GM21381 (cell line): Measurements from ENCODE around the gene CNDP1.
A peak's percentile ranks its signal among the peaks of the same experiment; 100 is the strongest.
"Not testable (repeated sequence)": the region's sequence is repeated elsewhere in the genome, so short reads cannot be mapped to it uniquely, and the experiment has no call there.

ENCODE experiments used
- ATAC-seq: cut with Tn5 transposase; IDR thresholded peaks from one replicate; pipeline ENCODE4 v1.9.1; 2021; ENCODE audit warnings: mild to moderate bottlenecking, moderate library complexity; ENCODE audit not compliant: unreplicated experiment

CNDP1 gene

DNA sequence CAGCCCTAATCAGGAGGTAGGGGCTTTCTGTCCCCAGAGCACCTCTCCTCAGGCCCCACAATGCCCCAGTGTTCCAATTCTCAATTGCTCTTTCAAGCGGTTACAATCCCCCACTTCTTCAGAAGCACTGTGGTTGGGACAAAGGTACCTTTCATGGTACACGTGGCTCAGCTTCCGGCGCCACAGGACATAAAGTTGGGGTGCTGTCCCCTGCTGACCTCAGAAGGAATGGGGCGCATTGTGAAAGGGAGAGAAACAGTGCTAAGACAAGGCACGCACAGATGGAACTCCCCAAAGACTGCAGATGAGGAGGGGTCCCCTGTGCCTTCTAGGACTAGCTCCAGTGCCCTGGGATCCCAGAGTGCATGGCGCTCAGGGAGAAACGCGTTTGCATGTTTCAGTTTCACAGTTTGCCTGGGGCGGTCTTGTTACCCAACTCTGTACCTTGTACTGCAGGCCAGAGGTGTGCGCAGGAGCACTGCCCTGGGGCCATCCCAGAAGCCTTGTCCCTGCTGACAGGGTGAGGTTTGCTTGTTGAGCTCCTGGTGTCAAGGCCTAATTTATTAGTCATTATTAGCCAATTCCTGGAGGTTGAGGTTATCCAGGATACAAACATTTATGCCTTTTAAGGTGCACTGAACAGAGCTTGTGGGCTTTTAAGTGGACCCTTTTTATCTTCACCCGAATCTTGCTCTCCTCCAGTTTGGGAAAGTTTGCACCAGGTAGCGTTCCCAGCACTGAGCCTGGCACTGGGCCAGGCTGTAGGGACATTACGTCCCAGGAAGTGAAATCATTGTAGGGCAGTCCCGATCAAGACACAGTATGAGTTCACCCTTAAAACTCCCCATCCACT, 7.6 kb downstream of the CNDP1 start:
- ATAC-seq = no peak

DNA sequence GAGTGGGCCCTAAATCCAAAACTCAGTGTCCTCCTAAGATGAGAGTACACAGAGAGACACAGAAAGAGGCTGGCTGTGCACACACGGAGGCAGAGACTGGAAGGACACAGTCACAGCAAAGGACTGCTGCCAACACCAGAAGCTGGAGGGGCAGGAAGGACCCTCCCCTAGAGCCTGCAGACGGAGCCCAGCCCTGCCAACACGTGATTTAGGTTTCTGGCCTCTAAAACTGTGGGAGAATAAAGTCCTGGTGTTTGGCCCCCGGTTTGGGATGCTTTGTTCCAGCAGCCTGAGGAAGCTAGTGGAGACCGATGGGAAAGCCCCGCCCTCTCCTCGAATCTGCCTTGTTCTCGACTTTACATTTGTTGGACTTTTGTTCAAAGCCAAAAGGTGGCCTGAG, 10.6 kb downstream of the CNDP1 start:
- ATAC-seq = no peak

DNA sequence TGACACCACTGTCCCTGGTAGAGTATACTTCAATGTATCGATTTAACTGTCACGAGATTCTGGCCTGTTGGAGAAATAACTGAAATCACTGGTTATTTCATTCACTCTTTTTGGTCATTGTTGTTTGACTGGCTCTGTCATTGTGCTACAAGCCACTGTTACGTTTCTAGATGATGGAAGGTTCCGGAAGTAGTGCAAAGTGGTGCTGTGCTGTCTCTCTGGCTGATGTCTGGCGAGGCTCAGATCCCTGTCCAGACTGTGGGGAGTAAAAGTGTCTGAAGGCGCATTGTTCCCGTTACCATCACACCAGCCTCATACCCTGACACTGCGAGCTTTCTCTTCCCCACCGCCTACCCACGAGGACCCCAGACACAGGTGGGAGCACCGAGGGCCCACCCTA, 11.7 kb downstream of the CNDP1 start:
- ATAC-seq = no peak

DNA sequence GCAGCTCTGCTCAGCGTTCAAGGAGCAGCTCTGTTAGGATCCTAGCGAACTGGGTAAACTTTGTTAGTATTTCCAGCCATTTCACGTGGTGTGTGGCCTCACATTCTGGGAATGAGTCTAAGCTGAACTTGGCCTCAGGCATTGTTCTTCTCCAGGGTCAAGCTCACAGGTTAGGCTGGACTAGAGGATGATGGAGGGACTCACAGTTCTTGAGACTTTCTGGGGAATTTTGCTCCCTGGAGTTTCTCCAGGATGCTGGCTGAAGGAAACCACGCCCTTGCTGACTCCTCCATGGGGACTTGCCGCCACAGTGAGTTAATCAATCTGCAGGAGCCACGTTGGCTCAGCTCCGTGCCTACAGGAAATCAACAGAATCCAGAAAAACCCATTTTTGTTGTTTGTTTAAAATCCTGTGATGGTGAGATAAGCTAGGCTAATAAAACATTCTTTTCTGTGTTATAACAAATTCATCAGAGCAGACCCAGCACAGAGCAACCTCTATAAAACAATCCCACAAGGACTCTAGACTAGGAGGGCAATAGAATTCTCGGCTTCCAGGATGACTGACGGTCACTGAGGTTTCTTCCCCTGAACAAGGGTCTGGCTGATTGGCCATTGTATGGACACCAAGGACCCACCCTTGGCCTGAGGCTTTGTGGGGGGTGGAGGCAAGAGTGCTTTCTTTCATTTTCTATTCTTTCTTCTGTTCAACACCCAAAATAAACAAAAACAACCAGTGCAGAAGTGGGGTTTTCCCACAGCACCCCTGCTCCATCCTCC, 12.6 kb downstream of the CNDP1 start:
- no peak for ATAC-seq

DNA sequence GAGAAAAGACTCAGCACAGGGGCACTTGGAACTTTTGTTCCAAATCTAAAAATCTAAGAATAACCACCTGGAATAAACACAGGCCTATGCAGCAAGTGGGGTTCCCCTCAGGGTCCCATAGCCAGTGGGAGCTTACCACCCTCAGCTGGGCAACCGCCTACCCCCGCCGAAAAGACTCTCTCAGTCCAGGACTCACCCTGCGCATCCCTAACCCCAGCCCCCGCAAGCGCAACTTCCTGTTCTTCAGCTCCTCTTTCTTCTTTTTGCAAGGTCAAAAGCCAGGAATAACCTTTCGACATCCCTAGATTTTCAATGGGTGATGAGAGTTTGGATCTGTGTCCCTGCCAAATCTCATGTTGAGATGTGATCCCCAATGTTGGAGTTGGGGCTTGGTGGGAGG, 13.6 kb downstream of the CNDP1 start:
- ATAC-seq = no peak

DNA sequence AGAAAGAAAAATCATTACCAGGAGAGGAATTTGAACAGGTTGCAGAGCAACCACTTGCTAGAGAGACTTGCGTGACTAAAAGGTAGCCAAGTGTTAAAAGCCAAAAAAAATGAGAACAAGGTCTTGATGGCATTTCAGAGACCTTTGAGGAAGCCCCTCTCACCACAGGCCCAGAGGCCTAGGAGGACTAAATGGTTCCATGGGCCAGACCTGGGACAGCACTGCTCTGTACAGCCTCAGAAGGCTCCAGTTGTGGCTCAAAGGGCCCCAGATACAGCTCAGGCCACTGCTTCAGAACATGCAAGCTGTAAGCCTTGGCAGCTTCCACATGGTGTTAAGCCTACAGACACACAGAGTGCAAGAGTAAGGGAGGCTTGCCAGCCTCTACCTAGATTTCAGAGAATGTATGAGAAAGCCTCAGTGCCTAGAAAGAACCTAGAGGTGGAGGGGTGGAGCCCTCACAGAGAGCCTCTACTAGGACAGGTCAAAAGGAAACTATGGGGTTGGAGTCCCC, 15.3 kb downstream of the CNDP1 start:
- no peak for ATAC-seq

DNA sequence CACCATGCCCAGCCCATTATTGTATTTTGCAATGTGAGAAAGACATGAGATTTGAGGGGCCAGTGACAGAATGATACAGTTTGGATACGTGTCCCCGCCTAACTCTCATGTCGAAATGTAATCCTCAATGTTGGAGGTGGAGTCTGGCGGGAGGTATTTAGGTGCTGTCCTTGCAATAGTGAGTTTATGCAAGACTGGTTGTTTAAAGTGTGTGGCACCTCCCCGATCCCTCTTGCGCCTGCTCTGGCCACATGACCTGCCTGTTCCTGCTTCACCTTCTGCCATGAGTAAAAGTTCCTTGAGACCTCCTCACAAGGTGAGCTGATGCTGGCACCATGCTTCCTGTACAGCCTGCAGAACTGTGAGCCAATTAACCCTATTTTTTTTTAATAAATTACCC, 16.6 kb downstream of the CNDP1 start:
- ATAC-seq = no peak

DNA sequence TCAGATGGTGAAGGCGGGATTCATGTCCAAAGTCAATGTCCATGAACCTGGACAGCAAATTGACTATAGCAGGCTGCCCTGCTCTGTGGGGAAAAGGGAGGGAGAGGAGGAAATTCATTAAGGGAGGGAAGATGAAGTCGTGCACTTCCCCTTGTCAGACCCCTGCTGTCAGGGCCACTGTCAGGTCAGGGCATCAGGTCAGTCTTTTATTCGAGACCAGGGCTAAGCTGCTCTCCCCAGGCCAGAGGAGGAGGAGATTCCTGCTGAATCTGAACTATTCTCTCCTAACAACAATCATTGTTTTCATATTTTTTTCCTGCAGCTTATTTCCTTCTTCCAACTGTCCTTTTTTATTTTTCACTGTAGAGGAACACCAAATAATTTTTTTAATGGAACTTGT, 17.2 kb downstream of the CNDP1 start:
- ATAC-seq = no peak

DNA sequence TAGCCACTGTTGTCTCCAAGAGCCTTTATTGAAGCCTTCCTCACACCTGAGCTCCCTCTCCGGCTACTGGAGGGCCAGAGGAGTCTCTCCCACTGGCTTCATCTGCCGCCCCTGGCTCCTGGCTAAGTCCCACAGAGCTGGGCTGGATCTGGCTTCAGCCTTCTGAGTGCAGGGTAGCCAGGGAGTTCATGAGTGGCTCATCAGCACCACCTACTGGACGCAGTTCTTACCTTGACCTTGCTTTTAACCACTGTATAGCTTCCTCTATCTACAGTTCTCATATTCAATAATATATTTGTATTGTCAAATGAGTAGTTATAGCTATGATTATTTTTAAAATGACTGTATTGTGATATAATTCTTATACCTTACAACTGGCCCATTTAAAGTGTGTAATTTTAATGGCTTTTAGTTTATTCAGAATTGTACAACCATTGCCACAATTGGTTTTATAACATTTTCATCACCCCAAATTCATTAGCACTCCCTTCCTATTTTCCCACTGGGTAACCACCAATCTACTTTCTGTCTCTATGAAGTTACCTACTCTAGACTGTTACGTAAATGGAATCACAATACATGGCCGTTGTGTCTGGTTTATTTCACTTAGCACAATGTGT, 17.7 kb downstream of the CNDP1 start:
- ATAC-seq = peak; percentile 100

DNA sequence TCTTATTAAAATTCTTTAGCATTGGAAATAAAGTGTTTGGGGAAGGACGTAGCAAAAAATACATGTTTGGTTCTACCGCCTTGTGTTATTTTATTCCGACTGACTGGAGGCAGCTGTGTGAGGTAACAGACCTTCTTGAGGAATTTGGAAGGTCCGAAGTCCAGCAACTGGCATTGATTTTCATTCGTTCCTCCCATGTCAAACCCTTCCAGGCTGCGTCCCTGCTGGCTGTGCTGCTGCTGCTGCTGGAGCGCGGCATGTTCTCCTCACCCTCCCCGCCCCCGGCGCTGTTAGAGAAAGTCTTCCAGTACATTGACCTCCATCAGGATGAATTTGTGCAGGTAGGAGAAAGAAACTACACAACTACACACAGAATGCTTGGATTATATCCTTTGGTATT, 21.8 kb downstream of the CNDP1 start:
- no peak for ATAC-seq

DNA sequence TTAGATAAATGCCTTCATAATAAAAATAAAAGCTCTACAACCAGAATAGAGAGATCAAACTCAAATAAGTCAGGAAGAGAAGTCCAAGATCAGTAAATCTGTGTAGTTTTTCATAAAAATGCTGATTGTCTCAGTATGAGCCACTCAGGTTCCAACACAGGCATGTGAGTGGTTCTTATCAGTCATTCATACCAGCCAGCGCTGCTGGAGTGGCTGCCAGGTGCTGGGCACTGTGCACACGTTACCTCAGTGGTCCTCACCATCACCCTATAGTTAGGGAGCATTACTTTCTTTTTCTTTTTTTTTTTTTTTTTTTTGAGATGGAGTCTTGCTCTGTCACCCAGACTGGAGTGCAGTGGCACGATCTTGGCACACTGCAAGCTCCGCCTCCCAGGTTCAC, 23.8 kb downstream of the CNDP1 start:
- ATAC-seq = no peak

DNA sequence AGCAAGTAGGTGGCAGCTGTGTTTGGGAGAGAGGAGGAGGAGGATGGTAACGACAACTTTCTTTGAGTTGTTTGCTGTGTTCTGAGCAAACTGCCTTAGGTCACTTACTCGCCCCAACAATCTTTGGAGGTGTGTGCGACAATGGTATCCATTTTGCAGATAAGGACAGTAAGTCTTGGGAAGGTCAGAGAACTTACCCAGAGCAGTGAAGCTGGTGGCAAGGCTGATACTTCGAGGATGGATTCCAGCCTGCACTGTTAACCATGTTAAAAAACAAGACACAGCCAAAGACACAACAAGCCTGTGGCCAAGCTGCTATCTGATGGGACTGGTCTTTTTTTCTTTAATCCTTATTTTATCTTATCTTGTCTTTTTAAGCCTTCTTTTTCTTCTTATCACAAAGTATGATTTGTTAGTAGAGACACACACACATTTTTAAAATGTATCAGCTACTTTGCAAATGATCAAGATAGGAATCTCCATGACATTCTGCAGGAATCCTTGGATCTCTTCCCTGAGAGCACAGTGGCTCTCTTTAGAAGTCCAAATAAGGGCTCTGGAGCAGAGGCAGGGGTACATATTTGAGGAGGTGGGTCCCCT, 27.9 kb downstream of the CNDP1 start:
- ATAC-seq = no peak

DNA sequence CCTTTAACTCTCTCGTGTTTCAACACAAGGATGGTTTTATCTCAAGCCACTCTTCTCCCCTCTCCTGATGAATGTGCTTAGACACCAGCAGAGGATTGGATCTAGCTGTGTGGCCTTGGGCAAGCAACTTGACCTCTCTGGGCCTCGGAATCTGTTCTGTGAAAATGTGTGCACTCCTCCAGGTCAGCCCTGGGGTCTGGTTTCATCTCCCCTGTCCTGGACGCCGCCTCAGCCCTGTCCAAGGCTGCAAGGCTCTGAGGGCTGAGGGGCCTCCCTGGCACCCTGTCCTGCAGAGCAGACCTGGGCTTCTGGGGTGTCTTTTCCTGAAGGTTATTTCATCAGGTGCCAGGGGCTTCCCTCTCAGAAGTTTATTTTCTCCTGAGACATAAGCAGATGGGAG, 28.5 kb downstream of the CNDP1 start:
- ATAC-seq = no peak

DNA sequence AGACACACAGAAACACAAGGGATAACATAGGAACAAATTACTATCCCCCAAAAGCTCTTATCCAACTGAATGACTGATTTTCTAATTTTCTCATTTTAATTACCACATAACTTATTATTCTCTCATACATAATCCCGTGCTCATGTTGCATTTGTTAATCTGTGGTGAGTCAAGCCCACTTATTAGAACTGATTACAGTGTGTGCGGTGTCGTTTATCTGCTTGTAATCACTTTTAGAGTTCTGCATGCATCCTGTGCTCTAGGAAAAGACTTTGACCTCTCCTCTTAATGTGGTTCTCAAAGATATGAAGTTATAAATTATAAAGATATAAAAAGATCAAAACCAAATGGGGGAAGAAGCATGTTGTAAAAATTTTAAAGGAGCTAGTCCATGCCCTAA, 29.7 kb downstream of the CNDP1 start:
- ATAC-seq = no peak

DNA sequence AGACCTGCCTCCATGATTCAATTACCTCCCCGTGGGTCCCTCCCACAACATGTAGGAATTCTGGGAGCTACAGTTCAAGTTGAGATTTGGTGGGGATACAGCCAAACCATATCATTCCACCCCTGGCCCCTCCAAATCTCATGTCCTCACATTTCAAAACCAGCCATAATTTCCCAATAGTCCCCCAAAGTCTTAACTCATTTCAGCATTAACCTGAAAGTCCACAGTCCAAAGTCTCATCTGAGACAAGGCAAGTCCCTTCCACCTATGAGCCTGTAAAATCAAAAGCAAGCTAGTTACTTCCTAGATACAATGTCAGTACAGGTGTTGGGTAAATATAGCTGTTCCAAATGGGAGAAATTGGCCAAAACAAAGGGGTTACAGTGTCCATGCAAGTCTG, 30.9 kb downstream of the CNDP1 start:
- ATAC-seq = not testable (repeated sequence)

DNA sequence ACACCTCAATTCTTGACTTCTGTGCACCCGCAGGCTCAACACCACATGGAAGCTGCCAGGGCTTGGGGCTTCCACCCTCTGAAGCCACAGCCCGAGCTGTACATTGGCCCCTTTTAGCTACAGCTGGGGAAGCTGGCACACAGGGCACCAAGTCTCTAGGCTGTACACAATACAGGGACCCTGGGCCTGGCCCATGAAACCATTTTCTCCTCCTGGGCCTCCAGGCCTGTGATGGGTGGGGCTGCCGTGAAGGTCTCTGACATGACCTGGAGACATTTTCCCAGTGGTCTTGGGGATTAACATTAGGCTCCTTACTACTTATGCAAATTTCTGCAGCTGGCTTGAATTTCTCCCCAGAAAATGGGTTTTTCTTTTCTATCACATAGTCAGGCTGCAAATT, 31.7 kb downstream of the CNDP1 start:
- ATAC-seq = not testable (repeated sequence)

DNA sequence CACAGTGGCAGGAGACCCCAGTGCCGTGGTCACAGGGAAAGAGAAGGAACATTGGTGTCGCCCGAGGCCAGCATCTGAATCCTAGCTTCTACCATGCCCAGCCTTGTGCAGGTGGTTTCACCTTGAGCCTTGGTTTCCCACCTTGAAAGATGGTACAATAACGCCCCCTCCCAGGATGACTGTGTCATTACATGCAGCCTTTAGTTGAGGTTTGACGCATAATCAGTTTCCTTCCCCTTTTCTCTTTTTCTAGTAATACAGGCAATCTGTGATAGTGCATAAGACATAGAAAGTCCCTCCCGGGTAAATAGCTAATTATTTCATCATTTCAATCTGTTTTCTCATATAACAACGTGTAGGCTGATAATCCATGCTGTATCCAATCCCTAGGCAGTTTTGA, 33.5 kb downstream of the CNDP1 start:
- no peak for ATAC-seq

DNA sequence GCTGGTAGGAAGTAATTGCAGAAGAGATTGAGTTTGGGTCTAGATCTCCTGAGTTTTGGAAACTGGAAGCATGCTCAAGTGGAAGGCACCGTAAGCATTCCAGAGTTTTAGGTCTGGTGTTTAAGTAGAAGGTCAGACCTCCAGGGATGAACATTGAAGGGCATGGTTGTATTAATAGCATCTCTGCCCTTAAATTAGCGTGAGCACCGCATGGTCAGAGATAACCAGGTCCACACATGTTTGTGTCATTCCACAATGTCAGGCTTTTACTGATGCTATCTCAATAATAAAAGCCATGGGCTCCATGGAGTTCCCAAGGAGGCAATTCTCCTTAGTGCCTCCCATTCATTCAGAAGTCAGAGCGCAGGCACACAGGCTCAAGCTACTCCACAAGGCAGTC, 35.1 kb downstream of the CNDP1 start:
- no peak for ATAC-seq

DNA sequence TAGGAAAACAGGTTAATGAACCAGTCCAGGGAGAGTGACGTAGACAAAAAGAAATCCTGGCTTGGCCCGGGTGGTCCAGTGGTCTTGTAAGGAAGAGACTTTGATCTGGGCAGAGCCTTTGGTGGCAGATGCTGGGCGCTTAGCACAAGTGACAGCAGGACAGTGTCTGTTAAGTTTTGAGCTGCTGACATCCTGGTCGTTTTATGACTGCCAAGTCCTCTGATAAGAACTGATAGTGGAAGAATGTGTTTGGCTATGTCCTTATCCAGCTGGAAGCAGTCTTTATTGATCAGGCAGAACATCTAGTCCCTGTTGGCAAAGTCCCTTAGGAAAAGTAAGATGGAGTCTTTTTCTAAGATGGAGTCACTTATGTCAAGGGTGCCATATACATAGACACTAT, 36.0 kb downstream of the CNDP1 start:
- ATAC-seq = no peak

DNA sequence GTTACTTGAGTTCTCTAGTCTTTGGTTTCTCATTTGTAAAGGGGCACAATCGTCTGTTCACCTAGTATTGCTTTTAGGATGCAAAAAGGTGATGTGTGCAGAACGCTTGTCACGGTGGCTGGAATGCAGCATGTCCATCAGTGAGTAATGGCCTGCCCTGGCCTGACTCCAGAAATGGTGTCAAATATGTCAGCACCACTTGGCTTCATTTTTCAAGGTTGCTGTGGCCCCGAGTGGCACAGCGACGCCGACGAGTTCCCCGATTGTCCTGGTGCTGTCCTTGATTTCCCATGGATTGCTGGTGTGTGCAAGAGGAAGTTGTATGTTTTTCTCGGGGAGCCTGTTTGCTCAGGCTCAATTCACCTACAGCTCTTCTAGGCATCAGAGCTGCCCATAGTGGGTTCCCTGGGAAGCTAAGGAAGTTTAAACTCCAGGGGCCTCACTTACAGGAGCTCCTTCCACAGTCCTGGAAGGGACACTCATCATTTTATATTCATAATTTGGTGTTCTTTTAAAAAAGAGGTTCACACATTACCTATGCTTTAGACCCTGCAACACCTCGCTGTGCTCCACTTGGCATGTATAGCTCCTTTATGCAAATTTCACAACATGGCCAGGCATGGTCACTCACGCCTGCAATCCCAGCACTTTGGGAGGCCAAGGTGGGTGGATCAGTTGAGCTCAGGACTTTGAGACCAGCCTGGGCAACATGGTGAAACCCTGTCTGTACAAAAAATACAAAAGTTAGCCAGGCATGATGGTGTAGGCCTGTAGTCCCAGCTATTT, 37.8 kb downstream of the CNDP1 start:
- no peak for ATAC-seq

DNA sequence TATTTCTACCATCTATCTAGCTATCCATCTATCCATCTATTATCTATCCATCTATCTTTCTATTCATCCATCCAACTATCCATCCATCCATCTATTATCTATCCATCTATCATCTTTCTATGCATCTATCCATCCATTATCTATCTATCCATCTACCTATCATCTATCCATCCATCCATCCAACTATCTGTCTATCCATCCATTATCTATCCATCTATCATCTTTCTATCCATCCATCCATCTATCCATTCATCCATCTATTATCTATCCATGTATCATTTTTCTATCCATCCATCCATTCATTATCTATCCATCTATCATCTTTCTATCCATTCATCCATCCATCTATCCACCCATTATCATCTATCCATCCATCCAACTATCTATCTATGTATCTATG, 38.8 kb downstream of the CNDP1 start:
- ATAC-seq = no peak
